NB4 (cell line): Measurements from ENCODE around the gene ESYT1.
A peak's percentile ranks its signal among the peaks of the same experiment; 100 is the strongest.
"Not testable (repeated sequence)": the region's sequence is repeated elsewhere in the genome, so short reads cannot be mapped to it uniquely, and the experiment has no call there.

Experiments used
- DNase-seq: peaks from one replicate; pipeline ENCODE4 v3.0.0; 2010; ENCODE audit warnings: low read depth
- H3K4me3 ChIP-seq: one replicate; pipeline ENCODE4 v1.5.1; 2011; ENCODE audit warnings: mild to moderate bottlenecking, low read depth, low read length, moderate library complexity
- MYC ChIP-seq: IDR thresholded peaks from 2 replicates; pipeline ENCODE4 v1.6.1; 2011; ENCODE audit warnings: low read depth, low read length
- POLR2A ChIP-seq: IDR thresholded peaks from 2 replicates; pipeline ENCODE4 v1.6.1; 2011; ENCODE audit warnings: mild to moderate bottlenecking; ENCODE audit not compliant: insufficient read length; ENCODE audit errors: extremely low read depth
- TF ChIP-seq, protein P1 (sequence below): IDR thresholded peaks from 2 replicates; pipeline ENCODE4 v1.6.1; 2011; ENCODE audit warnings: low read depth, low read length
- TF ChIP-seq, protein P2 (sequence below): IDR thresholded peaks from one replicate; pipeline ENCODE4 v1.5.1; 2012; ENCODE audit warnings: low read depth, low read length

ESYT1 gene

DNA sequence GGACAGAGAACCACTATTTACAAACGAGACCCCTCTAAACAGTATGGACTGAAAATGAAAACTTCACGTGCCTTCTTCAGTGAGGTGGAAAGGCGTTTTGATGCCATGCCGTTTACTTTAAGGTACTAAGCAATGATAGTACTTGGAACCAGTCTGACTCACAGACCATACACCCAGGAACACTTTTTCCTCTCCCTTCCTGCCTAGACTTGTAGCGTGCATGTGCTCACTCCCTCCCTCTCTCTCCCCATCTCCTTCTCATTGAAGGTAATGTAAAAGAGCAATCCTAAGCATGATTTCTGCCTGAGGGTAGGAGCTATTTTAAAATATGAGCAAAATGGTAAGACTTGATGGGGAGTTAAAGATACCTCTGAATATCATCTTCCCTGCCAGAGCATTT is 17.5 kb upstream of the ESYT1 start:
- DNase-seq = no peak
- no peak overlapping the region for H3K4me3 ChIP-seq
- TF ChIP-seq, protein P1, sequence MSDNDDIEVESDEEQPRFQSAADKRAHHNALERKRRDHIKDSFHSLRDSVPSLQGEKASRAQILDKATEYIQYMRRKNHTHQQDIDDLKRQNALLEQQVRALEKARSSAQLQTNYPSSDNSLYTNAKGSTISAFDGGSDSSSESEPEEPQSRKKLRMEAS = no peak
- TF ChIP-seq POLR2A (no peak), MYC (no peak)
- TF ChIP-seq, protein P2, sequence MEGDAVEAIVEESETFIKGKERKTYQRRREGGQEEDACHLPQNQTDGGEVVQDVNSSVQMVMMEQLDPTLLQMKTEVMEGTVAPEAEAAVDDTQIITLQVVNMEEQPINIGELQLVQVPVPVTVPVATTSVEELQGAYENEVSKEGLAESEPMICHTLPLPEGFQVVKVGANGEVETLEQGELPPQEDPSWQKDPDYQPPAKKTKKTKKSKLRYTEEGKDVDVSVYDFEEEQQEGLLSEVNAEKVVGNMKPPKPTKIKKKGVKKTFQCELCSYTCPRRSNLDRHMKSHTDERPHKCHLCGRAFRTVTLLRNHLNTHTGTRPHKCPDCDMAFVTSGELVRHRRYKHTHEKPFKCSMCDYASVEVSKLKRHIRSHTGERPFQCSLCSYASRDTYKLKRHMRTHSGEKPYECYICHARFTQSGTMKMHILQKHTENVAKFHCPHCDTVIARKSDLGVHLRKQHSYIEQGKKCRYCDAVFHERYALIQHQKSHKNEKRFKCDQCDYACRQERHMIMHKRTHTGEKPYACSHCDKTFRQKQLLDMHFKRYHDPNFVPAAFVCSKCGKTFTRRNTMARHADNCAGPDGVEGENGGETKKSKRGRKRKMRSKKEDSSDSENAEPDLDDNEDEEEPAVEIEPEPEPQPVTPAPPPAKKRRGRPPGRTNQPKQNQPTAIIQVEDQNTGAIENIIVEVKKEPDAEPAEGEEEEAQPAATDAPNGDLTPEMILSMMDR = no peak

DNA sequence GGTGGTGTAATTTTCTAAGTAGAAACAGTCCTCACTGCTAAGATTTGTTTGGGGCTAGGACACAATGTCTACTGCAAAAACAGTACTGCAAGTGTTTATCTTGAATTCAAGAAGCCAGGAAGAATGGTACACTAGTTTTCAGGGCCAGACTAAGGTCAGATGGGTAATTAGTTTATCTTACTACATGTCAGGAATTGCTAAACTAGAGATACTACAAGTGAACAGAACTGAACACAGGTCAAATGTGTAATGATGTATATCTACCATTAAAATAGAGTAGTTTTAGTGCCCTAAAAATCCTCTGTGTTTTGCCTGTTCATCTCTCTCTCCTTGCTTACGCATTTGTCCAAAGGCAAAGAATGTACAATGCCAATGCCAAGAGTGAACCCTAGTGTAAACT is 14.0 kb upstream of the ESYT1 start:
- DNase-seq = no peak
- TF ChIP-seq, protein P1 = no peak
- TF ChIP-seq POLR2A (no peak), MYC (no peak)
- TF ChIP-seq, protein P2 = no peak
- H3K4me3 ChIP-seq = no peak overlapping the region

DNA sequence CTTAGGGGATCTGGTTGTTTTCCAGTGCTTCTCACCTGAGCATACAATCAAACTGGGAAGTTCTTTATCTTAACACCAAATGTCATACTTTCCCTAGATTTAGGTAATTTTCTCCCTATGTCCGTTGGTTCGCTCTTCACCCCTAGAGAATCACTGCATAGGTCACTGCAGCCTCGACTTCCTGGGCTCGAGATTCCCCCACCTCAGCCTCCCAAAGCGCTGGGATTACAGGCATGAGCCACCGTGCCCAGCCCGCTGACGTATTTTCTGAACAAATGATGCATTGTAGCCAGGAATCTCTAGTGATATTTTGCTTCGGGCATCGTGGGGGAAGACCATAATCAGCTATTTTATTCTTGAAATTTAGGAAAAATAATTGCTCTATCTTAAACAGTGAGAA is 12.7 kb upstream of the ESYT1 start:
- TF ChIP-seq, protein P2 = no peak
- TF ChIP-seq POLR2A (no peak), MYC (no peak)
- TF ChIP-seq, protein P1 = no peak
- peak overlapping the region; percentile 86 for H3K4me3 ChIP-seq
- DNase-seq = no peak

DNA sequence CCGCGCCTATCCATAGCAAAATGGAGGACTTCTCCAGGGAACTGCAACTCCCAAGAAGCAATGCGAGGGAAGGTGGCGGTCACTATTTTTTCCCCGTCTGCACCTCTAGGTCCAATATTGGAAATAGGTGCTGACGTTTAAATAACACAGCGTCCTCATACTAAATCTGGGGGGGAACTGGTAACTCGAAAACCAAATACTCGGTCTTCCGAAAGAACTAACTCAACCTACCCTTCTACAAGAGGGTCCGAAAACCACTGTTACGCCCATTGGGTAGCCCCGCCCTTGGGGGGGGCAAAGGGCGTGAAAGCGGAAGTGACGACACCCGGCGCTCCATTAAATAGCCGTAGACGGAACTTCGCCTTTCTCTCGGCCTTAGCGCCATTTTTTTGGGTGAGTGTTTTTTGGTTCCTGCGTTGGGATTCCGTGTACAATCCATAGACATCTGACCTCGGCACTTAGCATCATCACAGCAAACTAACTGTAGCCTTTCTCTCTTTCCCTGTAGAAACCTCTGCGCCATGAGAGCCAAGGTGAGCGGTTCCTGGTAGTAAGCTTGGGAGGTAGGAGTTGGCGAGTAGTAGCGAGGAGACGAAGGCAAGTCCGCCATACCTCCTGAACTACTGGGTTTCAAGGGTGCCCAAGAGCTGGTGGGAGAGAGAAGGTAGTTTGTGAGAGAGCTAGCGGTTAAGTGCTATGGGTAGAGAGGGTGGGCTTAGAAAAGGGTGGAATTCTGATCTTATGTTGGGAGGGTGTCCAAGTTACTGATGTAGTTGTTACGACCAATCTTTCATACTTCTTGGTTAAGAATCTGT is 11.6 kb upstream of the ESYT1 start, which contains the start of gene RPL41:
Gene RPL41 (plus strand): TSS at position 367 of the 815 bp plus-strand sequence.
- DNase-seq = peak; percentile 95
- TF ChIP-seq MYC (peak; percentile 92), POLR2A (peak; percentile 99)
- TF ChIP-seq, protein P2 = no peak
- TF ChIP-seq, protein P1 = peak; percentile 58; the same call in 1 of the 2 replicates

DNA sequence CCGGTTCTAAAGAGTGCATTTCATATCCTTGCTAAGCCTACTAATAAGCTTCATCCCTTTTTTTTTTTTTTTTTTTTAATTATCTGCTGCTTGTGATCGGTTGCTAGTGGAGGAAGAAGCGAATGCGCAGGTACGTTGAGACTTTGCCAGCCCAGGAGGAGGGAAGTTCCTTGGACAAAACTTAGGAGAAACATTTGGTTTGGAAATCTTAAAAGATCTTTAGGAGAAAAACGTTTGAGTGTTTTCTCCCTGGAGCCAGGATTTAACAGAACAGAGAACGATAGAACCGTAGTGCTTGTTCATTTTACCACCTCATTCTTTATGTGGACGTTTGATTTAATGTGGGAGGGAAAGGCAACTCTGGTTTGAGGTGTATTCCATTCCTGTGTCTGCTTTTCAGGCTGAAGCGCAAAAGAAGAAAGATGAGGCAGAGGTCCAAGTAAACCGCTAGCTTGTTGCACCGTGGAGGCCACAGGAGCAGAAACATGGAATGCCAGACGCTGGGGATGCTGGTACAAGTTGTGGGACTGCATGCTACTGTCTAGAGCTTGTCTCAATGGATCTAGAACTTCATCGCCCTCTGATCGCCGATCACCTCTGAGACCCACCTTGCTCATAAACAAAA is 10.9 kb upstream of the ESYT1 start:
- H3K4me3 ChIP-seq = peak overlapping the region; percentile 86
- DNase-seq = not testable (repeated sequence)

More for the DNA sequence above, 11.6 kb upstream of the ESYT1 start, which contains the start of gene RPL41:
- H3K4me3 ChIP-seq = peak within 1 kb of the TSS; percentile 86
